GM12878 (cell line): ENCODE data around the gene CCR2.

ENCODE experiments used
- CTCF ChIP-seq, 3 experiments: IDR thresholded peaks in 2 of 3; conservative IDR thresholded peaks in 1 of 3; 2 replicates each; pipeline ENCODE4 v1.5.1; 2011; ENCODE audit warnings: low read depth in 3 of 3, low read length in 3 of 3, mild to moderate bottlenecking in 3 of 3, control low read depth in 2 of 3, moderate library complexity in 2 of 3, inconsistent platforms in 1 of 3, mixed read lengths in 1 of 3; ENCODE audit not compliant: control insufficient read depth in 2 of 3, insufficient read depth in 1 of 3; ENCODE audit errors: extremely low read depth in 1 of 3
- POLR2A ChIP-seq: IDR thresholded peaks from 2 replicates; pipeline ENCODE4 v1.6.1; 2011; ENCODE audit warnings: low read depth, mild to moderate bottlenecking, low read length
- RCOR1 ChIP-seq: conservative IDR thresholded peaks from 2 replicates; pipeline ENCODE4 v1.6.1; 2012; ENCODE audit warnings: low read depth, low read length, improper control_type of control experiment
- YY1 ChIP-seq: IDR thresholded peaks from 2 replicates; pipeline ENCODE4 v1.6.1; 2011; ENCODE audit warnings: low read depth, mild to moderate bottlenecking, low read length

GRCh38 chr3:46409739-46410489 lies 56.0 kb downstream of the CCR2 start:
- TF ChIP-seq CTCF (IDR thresholded peaks at IDR 0.05 in 2 of 3, conservative IDR thresholded peaks at IDR 0.05 in 1 of 3; ENCODE audit: control insufficient read depth in 2 of 3, extremely low read depth in 1 of 3, insufficient read depth in 1 of 3, low read depth in 3 of 3, low read length in 3 of 3), result no peak
- no peak for TF ChIP-seq RCOR1
- no peak for TF ChIP-seq POLR2A
- TF ChIP-seq YY1, result no peak
